Measurements from ENCODE around the gene KRTCAP2.

GRCh38 chr1:155191904-155192303 lies 18.8 kb upstream of the KRTCAP2 start:
- TF ChIP-seq CTCF (conservative IDR thresholded peaks at IDR 0.05): no peak
- TF ChIP-seq ZFX (IDR thresholded peaks at IDR 0.05): no peak

Data from C4-2B (cell line).